Activated CD8-positive, alpha-beta memory T cell treated with anti-CD3 and anti-CD28 coated beads, Interleukin-2, amount 50 U/mL, for 48 hours (primary cell): ENCODE measurements around the gene RORB.

Source experiments
- DNase-seq: peaks from one replicate; pipeline ENCODE4 v3.0.0-alpha.2; 2020

Gene RORB

GRCh38 chr9:74496819-74497747 is at the start of gene RORB:
Gene RORB, plus strand, starts transcription at chr9:74497335. Its CDS starts 642 bp downstream, at chr9:74497977.
- peak; percentile 65 for DNase-seq

GRCh38 chr9:74447451-74448193 is 49.5 kb upstream of the RORB start:
- no peak for DNase-seq

GRCh38 chr9:74449060-74449459 is 48.1 kb upstream of the RORB start:
- DNase-seq, result no peak

- no peak for DNase-seq
These were observed 38.3 kb upstream of the RORB start for GRCh38 chr9:74458832-74459231.

- no peak for DNase-seq
These were observed 33.3 kb upstream of the RORB start for GRCh38 chr9:74463825-74464224.

- no peak for DNase-seq
These were observed 18.5 kb upstream of the RORB start for GRCh38 chr9:74478606-74479005.

GRCh38 chr9:74479711-74480110 is 17.4 kb upstream of the RORB start:
- no peak for DNase-seq

GRCh38 chr9:74487395-74487794 is 9.7 kb upstream of the RORB start:
- no peak for DNase-seq

GRCh38 chr9:74493512-74493911 is 3.6 kb upstream of the RORB start:
- no peak for DNase-seq

GRCh38 chr9:74494490-74494889 is 2.6 kb upstream of the RORB start:
- DNase-seq, result no peak

GRCh38 chr9:74496406-74496805 is 729 bp upstream of the RORB start:
- DNase-seq, result no peak

GRCh38 chr9:74497748-74498620 is 849 bp downstream of the RORB start:
- peak; percentile 57 for DNase-seq

GRCh38 chr9:74498621-74499095 is 1.5 kb downstream of the RORB start:
- peak; percentile 53 for DNase-seq

- peak; percentile 46 for DNase-seq
These were observed 2.0 kb downstream of the RORB start for GRCh38 chr9:74499111-74499601.

GRCh38 chr9:74499770-74500583 is 2.8 kb downstream of the RORB start:
- peak; percentile 49 for DNase-seq

GRCh38 chr9:74500584-74500924 is 3.4 kb downstream of the RORB start:
- no peak for DNase-seq

GRCh38 chr9:74501570-74501969 is 4.4 kb downstream of the RORB start:
- no peak for DNase-seq

- DNase-seq, result no peak
These were observed 6.1 kb downstream of the RORB start for GRCh38 chr9:74503219-74503618.

GRCh38 chr9:74503666-74504065 is 6.5 kb downstream of the RORB start:
- no peak for DNase-seq

- no peak for DNase-seq
These were observed 14.2 kb downstream of the RORB start for GRCh38 chr9:74511333-74511732.

GRCh38 chr9:74512416-74512815 is 15.3 kb downstream of the RORB start:
- DNase-seq, result no peak

- no peak for DNase-seq
These were observed 16.1 kb downstream of the RORB start for GRCh38 chr9:74513221-74513620.
